Mammary epithelial cell (primary cell): ENCODE results near the gene JMY.

ENCODE experiments used
- CTCF ChIP-seq, 2 donors: IDR thresholded peaks in 1 of 2; conservative IDR thresholded peaks in 1 of 2; 2 replicates each; pipeline ENCODE4 v1.5.1; 2011 to 2012; ENCODE audit warnings: inconsistent platforms in 2 of 2, low read length in 2 of 2, mild to moderate bottlenecking in 2 of 2, control low read depth in 1 of 2, low read depth in 1 of 2; ENCODE audit not compliant: insufficient read depth in 1 of 2; ENCODE audit errors: extremely low read depth in 1 of 2
- EZH2 ChIP-seq: IDR thresholded peaks from 2 replicates; pipeline ENCODE4 v1.6.1; 2012; ENCODE audit warnings: low read length, inconsistent platforms, borderline replicate concordance

GRCh38 chr5:79302454-79302853, 66.5 kb downstream of the JMY start:
- no peak for TF ChIP-seq CTCF (conservative IDR thresholded peaks at IDR 0.05 in 1 of 2, IDR thresholded peaks at IDR 0.05 in 1 of 2; ENCODE audit: extremely low read depth in 1 of 2, insufficient read depth in 1 of 2, low read depth in 1 of 2, low read length in 2 of 2)
- no peak for TF ChIP-seq EZH2
